ENCODE measurements around the gene LTB4R. TPM values are rescaled to one million over a fixed set of nuclear protein-coding genes. Genes with fewer than 3 reads are reported as not detected.

LTB4R gene
- polyA plus RNA-seq, 1 donor from 2014 or later: 4.3 TPM

DNA sequence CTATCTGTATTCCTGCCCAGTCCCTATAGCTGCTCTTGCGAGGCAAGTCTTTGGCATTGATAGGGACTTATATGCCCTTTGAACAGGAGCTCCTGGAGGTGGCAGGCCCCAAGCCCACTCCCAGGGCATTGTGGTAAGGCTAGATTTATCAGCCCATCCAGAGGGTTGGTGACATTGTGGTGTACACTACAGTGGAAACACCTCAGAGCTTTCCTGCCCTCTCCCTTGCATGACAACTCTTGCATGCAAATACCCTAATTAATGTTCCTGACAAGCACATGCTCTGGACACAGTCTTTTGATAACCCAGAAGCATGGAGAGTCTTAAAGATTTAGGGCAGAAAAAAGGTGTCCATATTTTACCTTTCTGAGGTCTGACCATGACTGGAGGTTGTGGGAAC lies 29.3 kb downstream of the LTB4R start:
- no peaks in the 10 kb centered on the region for H3K9me3 ChIP-seq (ENCODE audit: low read length)
- no peak overlapping the region for H3K9ac ChIP-seq (ENCODE audit: low read length)
- H3K9me2 ChIP-seq (ENCODE audit: insufficient read depth, low read length): no peaks in the 10 kb centered on the region
- no peak overlapping the region for H3K27ac ChIP-seq (ENCODE audit: low read length)
- H3K4me2 ChIP-seq (ENCODE audit: low read length): no peak overlapping the region
- no peaks in the 10 kb centered on the region for H3K36me3 ChIP-seq (ENCODE audit: insufficient read depth, low read length)
- H2AFZ ChIP-seq (ENCODE audit: low read depth, low read length): no peak overlapping the region
- H4K20me1 ChIP-seq (ENCODE audit: insufficient read depth): no peaks in the 10 kb centered on the region
- H3K79me2 ChIP-seq (replicated peaks; ENCODE audit: insufficient read depth, low read length): no peaks in the 10 kb centered on the region
- H3K27me3 ChIP-seq (ENCODE audit: insufficient read depth, low read depth, low read length): peaks cover 62% of the 10 kb centered on the region
- no peak for TF ChIP-seq POLR2AphosphoS5 (IDR thresholded peaks at IDR 0.05)
- no peak for TF ChIP-seq EP300 (conservative IDR thresholded peaks at IDR 0.05; ENCODE audit: poor library complexity, severe bottlenecking)
- no peak for TF ChIP-seq TAF1 (IDR thresholded peaks at IDR 0.05; ENCODE audit: low read depth)
- TF ChIP-seq, protein P1, sequence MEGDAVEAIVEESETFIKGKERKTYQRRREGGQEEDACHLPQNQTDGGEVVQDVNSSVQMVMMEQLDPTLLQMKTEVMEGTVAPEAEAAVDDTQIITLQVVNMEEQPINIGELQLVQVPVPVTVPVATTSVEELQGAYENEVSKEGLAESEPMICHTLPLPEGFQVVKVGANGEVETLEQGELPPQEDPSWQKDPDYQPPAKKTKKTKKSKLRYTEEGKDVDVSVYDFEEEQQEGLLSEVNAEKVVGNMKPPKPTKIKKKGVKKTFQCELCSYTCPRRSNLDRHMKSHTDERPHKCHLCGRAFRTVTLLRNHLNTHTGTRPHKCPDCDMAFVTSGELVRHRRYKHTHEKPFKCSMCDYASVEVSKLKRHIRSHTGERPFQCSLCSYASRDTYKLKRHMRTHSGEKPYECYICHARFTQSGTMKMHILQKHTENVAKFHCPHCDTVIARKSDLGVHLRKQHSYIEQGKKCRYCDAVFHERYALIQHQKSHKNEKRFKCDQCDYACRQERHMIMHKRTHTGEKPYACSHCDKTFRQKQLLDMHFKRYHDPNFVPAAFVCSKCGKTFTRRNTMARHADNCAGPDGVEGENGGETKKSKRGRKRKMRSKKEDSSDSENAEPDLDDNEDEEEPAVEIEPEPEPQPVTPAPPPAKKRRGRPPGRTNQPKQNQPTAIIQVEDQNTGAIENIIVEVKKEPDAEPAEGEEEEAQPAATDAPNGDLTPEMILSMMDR (IDR thresholded peaks at IDR 0.05; ENCODE audit: poor library complexity, severe bottlenecking): no peak
- TF ChIP-seq, protein P2, sequence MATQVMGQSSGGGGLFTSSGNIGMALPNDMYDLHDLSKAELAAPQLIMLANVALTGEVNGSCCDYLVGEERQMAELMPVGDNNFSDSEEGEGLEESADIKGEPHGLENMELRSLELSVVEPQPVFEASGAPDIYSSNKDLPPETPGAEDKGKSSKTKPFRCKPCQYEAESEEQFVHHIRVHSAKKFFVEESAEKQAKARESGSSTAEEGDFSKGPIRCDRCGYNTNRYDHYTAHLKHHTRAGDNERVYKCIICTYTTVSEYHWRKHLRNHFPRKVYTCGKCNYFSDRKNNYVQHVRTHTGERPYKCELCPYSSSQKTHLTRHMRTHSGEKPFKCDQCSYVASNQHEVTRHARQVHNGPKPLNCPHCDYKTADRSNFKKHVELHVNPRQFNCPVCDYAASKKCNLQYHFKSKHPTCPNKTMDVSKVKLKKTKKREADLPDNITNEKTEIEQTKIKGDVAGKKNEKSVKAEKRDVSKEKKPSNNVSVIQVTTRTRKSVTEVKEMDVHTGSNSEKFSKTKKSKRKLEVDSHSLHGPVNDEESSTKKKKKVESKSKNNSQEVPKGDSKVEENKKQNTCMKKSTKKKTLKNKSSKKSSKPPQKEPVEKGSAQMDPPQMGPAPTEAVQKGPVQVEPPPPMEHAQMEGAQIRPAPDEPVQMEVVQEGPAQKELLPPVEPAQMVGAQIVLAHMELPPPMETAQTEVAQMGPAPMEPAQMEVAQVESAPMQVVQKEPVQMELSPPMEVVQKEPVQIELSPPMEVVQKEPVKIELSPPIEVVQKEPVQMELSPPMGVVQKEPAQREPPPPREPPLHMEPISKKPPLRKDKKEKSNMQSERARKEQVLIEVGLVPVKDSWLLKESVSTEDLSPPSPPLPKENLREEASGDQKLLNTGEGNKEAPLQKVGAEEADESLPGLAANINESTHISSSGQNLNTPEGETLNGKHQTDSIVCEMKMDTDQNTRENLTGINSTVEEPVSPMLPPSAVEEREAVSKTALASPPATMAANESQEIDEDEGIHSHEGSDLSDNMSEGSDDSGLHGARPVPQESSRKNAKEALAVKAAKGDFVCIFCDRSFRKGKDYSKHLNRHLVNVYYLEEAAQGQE (IDR thresholded peaks at IDR 0.05; ENCODE audit: borderline replicate concordance): no peak
- TF ChIP-seq SMC3 (conservative IDR thresholded peaks at IDR 0.05; ENCODE audit: poor library complexity): no peak
- no peak for TF ChIP-seq MXI1 (conservative IDR thresholded peaks at IDR 0.05; ENCODE audit: poor library complexity, severe bottlenecking)
- TF ChIP-seq RAD21 (conservative IDR thresholded peaks at IDR 0.05): no peak
- TF ChIP-seq EZH2 (IDR thresholded peaks at IDR 0.05; ENCODE audit: borderline replicate concordance, insufficient read depth, low read length, poor library complexity, severe bottlenecking): no peak
- H3K4me3 ChIP-seq (ENCODE audit: low read length): no peak overlapping the region
- H3F3A ChIP-seq (ENCODE audit: insufficient read depth, low read length, poor library complexity, severe bottlenecking): no peaks in the 10 kb centered on the region

DNA sequence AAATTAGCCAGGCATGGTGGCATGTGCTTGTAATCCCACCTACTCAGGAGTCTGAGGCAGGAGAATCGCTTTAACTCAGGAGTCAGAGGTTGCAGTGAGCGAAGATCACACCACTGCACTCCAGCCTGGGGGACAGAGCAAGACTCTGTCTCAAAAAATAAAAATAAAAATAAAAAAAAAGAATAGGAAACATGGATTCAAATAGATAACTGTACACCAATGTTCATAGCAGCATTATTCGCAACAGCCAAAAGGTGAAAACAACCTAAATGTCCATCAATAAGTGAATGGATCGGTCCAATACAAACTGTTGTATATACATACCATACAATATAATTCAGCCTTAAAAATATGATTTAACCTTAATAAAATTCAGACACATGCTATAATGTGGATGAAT lies 31.6 kb downstream of the LTB4R start:
- Histone ChIP-seq H3K9ac (ENCODE audit: low read length) (no peak overlapping the region), H3K4me2 (ENCODE audit: low read length) (no peak overlapping the region), H3K9me2 (ENCODE audit: insufficient read depth, low read length) (no peaks in the 10 kb centered on the region), H4K20me1 (ENCODE audit: insufficient read depth) (no peaks in the 10 kb centered on the region), H2AFZ (ENCODE audit: low read depth, low read length) (no peak overlapping the region), H3K27me3 (ENCODE audit: insufficient read depth, low read depth, low read length) (peaks cover 39% of the 10 kb centered on the region), H3K4me3 (ENCODE audit: low read length) (no peak overlapping the region), H3K79me2 (replicated peaks; ENCODE audit: insufficient read depth, low read length) (no peaks in the 10 kb centered on the region), H3K9me3 (ENCODE audit: low read length) (no peaks in the 10 kb centered on the region), H3K27ac (ENCODE audit: low read length) (no peak overlapping the region), H3K36me3 (ENCODE audit: insufficient read depth, low read length) (no peaks in the 10 kb centered on the region), H3F3A (ENCODE audit: insufficient read depth, low read length, poor library complexity, severe bottlenecking) (no peaks in the 10 kb centered on the region)
- TF ChIP-seq MXI1 (conservative IDR thresholded peaks at IDR 0.05; ENCODE audit: poor library complexity, severe bottlenecking): no peak
- TF ChIP-seq, protein P2 (IDR thresholded peaks at IDR 0.05; ENCODE audit: borderline replicate concordance): no peak
- TF ChIP-seq RAD21 (conservative IDR thresholded peaks at IDR 0.05): no peak
- TF ChIP-seq POLR2AphosphoS5 (IDR thresholded peaks at IDR 0.05): no peak
- no peak for TF ChIP-seq TAF1 (IDR thresholded peaks at IDR 0.05; ENCODE audit: low read depth)
- no peak for TF ChIP-seq EP300 (conservative IDR thresholded peaks at IDR 0.05; ENCODE audit: poor library complexity, severe bottlenecking)
- TF ChIP-seq EZH2 (IDR thresholded peaks at IDR 0.05; ENCODE audit: borderline replicate concordance, insufficient read depth, low read length, poor library complexity, severe bottlenecking): no peak
- TF ChIP-seq, protein P1 (IDR thresholded peaks at IDR 0.05; ENCODE audit: poor library complexity, severe bottlenecking): no peak
- TF ChIP-seq SMC3 (conservative IDR thresholded peaks at IDR 0.05; ENCODE audit: poor library complexity): no peak
